WTC11 (cell line): ENCODE data around the gene PROCA1.

Experiments
- ELF4 ChIP-seq: sonication (generic); formaldehyde crosslinking; IDR thresholded peaks from 2 replicates; pipeline ENCODE4 v1.8.1; 2022; ENCODE audit warnings: low read depth, mild to moderate bottlenecking, moderate library complexity, missing genetic modification reagents
- NFE2L1 ChIP-seq: sonication (generic); formaldehyde crosslinking; IDR thresholded peaks from 2 replicates; pipeline ENCODE4 v1.8.1; 2023; ENCODE audit warnings: missing genetic modification reagents
- SP1 ChIP-seq: sonication (generic); formaldehyde crosslinking; conservative IDR thresholded peaks from 2 replicates; pipeline ENCODE4 v1.8.1; 2022; ENCODE audit warnings: missing genetic modification reagents
- TCF7 ChIP-seq: sonication (generic); formaldehyde crosslinking; IDR thresholded peaks from 2 replicates; pipeline ENCODE4 v1.8.0; 2022; ENCODE audit warnings: mild to moderate bottlenecking, low read depth, missing genetic modification reagents, moderate library complexity
- ZNF317 ChIP-seq: sonication (generic); formaldehyde crosslinking; IDR thresholded peaks from 2 replicates; pipeline ENCODE4 v1.8.1; 2023; ENCODE audit warnings: low read depth, mild to moderate bottlenecking, moderate library complexity, missing genetic modification reagents, borderline replicate concordance
- ZNF423 ChIP-seq: fragments of 250-450 bp; sonication (Bioruptor Pico); IDR thresholded peaks from 2 replicates; pipeline ENCODE4 v2.1.2; 2022; ENCODE audit warnings: mild to moderate bottlenecking, moderate library complexity
- ZNF671 ChIP-seq: fragments of 250-450 bp; sonication (Bioruptor Pico); IDR thresholded peaks from 2 replicates; pipeline ENCODE4 v1.8.0; 2021; ENCODE audit warnings: mild to moderate bottlenecking
- TF ChIP-seq, protein P1 (sequence below): fragments of 200-600 bp; IDR thresholded peaks from 2 replicates; pipeline ENCODE4 v1.8.0; 2022; ENCODE audit warnings: antibody characterized with exemption
- TF ChIP-seq, protein P2 (sequence below): sonication (generic); formaldehyde crosslinking; IDR thresholded peaks from 2 replicates; pipeline ENCODE4 v1.8.0; 2022; ENCODE audit warnings: mild to moderate bottlenecking, missing genetic modification reagents
- TF ChIP-seq, protein P3 (sequence below): sonication (generic); formaldehyde crosslinking; IDR thresholded peaks from 2 replicates; pipeline ENCODE4 v1.8.1; 2022; ENCODE audit warnings: missing genetic modification reagents, borderline replicate concordance
- TF ChIP-seq, protein P4 (sequence below): sonication (generic); formaldehyde crosslinking; IDR thresholded peaks from 2 replicates; pipeline ENCODE4 v1.8.0; 2023; ENCODE audit warnings: missing genetic modification reagents, mild to moderate bottlenecking, borderline replicate concordance

DNA sequence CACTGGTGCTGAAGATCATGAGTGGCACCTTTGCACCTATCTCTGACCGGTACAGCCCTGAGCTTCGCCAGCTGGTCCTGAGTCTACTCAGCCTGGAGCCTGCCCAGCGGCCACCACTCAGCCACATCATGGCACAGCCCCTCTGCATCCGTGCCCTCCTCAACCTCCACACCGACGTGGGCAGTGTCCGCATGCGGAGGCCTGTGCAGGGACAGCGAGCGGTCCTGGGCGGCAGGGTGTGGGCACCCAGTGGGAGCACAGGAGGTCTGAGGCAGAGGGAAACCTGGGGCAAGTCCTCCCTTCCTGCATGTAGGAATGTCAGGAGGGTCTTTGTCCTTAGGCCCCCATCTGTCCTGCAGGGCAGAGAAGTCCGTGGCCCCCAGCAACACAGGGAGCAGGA, 25.6 kb upstream of the PROCA1 start:
- TF ChIP-seq ELF4 (CRISPR knock-in tag) (no peak), NFE2L1 (CRISPR knock-in tag) (no peak), ZNF671 (CRISPR knock-in tag) (no peak), ZNF423 (CRISPR knock-in tag) (no peak), SP1 (CRISPR knock-in tag) (no peak), TCF7 (CRISPR knock-in tag) (no peak), ZNF317 (CRISPR knock-in tag) (no peak)
- TF ChIP-seq, protein P1, sequence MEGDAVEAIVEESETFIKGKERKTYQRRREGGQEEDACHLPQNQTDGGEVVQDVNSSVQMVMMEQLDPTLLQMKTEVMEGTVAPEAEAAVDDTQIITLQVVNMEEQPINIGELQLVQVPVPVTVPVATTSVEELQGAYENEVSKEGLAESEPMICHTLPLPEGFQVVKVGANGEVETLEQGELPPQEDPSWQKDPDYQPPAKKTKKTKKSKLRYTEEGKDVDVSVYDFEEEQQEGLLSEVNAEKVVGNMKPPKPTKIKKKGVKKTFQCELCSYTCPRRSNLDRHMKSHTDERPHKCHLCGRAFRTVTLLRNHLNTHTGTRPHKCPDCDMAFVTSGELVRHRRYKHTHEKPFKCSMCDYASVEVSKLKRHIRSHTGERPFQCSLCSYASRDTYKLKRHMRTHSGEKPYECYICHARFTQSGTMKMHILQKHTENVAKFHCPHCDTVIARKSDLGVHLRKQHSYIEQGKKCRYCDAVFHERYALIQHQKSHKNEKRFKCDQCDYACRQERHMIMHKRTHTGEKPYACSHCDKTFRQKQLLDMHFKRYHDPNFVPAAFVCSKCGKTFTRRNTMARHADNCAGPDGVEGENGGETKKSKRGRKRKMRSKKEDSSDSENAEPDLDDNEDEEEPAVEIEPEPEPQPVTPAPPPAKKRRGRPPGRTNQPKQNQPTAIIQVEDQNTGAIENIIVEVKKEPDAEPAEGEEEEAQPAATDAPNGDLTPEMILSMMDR = no peak
- TF ChIP-seq, protein P2, sequence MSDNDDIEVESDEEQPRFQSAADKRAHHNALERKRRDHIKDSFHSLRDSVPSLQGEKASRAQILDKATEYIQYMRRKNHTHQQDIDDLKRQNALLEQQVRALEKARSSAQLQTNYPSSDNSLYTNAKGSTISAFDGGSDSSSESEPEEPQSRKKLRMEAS (CRISPR knock-in tag) = no peak
- TF ChIP-seq, protein P3, sequence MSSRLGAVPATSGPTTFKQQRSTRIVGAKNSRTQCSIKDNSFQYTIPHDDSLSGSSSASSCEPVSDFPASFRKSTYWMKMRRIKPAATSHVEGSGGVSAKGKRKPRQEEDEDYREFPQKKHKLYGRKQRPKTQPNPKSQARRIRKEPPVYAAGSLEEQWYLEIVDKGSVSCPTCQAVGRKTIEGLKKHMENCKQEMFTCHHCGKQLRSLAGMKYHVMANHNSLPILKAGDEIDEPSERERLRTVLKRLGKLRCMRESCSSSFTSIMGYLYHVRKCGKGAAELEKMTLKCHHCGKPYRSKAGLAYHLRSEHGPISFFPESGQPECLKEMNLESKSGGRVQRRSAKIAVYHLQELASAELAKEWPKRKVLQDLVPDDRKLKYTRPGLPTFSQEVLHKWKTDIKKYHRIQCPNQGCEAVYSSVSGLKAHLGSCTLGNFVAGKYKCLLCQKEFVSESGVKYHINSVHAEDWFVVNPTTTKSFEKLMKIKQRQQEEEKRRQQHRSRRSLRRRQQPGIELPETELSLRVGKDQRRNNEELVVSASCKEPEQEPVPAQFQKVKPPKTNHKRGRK = no peak
- TF ChIP-seq, protein P4, sequence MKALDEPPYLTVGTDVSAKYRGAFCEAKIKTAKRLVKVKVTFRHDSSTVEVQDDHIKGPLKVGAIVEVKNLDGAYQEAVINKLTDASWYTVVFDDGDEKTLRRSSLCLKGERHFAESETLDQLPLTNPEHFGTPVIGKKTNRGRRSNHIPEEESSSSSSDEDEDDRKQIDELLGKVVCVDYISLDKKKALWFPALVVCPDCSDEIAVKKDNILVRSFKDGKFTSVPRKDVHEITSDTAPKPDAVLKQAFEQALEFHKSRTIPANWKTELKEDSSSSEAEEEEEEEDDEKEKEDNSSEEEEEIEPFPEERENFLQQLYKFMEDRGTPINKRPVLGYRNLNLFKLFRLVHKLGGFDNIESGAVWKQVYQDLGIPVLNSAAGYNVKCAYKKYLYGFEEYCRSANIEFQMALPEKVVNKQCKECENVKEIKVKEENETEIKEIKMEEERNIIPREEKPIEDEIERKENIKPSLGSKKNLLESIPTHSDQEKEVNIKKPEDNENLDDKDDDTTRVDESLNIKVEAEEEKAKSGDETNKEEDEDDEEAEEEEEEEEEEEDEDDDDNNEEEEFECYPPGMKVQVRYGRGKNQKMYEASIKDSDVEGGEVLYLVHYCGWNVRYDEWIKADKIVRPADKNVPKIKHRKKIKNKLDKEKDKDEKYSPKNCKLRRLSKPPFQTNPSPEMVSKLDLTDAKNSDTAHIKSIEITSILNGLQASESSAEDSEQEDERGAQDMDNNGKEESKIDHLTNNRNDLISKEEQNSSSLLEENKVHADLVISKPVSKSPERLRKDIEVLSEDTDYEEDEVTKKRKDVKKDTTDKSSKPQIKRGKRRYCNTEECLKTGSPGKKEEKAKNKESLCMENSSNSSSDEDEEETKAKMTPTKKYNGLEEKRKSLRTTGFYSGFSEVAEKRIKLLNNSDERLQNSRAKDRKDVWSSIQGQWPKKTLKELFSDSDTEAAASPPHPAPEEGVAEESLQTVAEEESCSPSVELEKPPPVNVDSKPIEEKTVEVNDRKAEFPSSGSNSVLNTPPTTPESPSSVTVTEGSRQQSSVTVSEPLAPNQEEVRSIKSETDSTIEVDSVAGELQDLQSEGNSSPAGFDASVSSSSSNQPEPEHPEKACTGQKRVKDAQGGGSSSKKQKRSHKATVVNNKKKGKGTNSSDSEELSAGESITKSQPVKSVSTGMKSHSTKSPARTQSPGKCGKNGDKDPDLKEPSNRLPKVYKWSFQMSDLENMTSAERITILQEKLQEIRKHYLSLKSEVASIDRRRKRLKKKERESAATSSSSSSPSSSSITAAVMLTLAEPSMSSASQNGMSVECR (CRISPR knock-in tag) = no peak
